Stimulated activated CD8-positive, alpha-beta memory T cell treated with anti-CD3 and anti-CD28 coated beads, Interleukin-2, amount 100 ng/mL, for 48 hours (primary cell): ENCODE measurements around the gene RAB35.

ENCODE experiments used
- DNase-seq, 2 donors: peaks; one replicate each; pipeline ENCODE4 v3.0.0-alpha.2; 2020; ENCODE audit warnings: low read depth in 2 of 2

The RAB35 gene

DNA sequence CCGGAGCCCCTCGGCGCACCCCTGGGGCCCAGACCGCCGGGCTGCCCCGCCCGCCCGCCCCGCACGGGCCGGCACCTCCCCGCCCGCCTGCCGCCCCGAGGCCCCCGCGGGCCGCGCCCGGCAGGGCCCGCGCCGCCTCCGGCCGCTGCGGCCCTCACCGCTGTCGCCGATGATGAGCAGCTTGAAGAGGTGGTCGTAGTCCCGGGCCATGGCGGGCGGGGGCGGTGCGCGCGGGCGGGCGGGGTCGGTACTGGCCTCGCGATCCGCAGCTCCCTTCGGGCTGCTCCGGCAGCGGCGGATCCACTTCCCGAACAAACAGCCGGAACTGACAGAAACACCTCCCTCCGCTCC, at the start of gene RAB35:
RAB35 (minus strand) TSS at position 313 of the 351 bp plus-strand sequence; CDS start at position 210, 103 bp downstream.
- DNase-seq = no peak

DNA sequence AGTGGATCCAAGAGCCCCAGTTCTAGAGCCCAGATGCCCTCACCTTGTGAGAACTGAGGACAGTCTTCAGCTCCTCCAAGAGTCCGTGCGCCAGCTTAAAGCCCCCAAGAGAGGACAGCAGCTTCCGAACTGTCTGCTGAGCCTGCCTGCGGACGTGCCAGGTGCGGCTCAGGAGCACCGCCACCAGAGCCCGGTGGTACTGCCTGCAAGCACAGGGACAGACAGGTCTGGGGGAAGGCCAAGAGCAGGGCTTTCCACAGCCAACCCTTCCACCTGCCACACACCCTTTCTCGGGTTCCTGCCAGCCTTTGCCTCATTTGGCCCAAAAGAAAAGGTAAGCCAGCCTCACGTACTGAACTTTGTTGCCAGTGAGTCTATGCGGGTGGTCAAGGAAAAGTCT, 47.7 kb upstream of the RAB35 start:
- DNase-seq = no peak

DNA sequence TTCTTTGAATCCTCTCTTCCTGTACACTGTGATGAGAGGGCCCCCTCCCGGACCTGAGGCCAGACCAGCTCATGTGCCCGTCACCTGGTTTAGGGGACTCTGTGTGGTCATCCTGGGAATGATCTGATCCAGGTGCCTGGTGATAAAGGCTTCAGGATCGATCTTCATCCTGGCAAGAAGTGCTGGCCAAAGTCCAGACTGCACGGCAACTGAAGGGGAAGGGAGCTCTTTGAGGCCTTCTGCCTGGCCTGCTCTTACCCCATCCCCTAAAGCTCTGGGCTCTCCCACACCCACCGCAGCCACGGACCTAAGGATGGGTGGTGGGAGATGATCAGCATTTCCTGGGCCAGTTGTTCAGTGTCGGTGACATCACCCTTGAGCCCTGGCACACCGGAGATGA, 46.2 kb upstream of the RAB35 start:
- DNase-seq = no peak

DNA sequence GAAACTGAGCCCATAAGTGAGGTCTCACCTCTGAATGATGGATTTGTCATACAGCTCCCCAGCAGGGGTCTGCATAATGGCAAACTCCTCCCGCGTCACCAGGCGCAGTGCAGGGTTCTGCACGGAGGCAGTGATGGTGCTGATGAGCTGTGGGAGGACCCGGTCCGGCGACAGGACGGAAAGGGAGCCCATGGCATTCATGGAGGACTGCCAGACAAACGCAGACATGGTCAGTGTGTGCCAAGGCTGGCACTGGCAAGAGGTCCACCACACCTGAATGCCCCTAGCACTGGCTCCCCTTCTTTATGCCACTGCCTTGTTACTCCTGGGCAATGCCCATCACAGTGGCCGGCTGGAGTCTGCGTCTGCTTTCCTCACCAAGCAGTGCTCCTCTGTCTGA, 45.3 kb upstream of the RAB35 start:
- no peak for DNase-seq

GRCh38 chr12:120159509-120160237, 43.1 kb upstream of the RAB35 start:
- DNase-seq = no peak

DNA sequence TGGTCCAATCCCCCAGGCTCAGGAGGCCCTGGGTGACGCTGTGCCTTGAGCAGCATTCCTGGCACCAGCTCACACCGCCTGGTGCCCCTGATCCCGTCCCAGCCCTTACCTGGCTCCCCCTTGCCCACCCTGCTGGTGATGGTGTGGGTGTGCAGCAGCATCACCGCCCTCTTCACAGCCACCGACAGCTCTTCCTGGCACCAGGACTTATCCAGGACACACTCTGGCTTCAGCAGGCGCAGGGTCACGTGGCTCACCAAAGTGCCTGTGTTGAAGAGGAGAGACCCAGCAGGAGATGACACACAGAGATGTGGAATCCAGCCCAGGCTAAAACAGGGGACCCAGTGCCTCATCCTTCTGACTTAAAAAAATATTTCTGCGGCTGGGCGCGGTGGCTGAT, 41.8 kb upstream of the RAB35 start:
- no peak for DNase-seq

GRCh38 chr12:120157678-120158077, 41.1 kb upstream of the RAB35 start:
- no peak for DNase-seq

- DNase-seq = no peak
These were observed 40.0 kb upstream of the RAB35 start for GRCh38 chr12:120156315-120157259.

DNA sequence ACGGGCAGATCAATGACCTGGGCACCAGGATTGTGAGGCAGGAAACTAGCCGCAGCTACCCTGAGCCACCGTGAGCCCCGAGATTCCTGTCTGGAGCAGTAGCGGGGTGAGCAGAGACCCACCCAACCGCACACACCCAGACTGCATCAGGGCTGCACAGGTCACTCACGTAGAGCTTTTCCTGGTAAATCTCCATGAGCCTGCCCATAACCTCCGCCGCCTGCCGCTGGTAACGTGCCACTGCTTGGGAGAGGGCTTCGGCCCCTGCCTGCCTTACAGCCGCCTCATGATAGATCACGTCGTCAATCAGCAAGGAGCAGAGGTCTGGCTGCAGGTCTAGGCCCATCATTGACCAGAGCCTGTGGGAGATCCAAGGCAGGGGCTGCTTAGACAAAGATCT, 38.5 kb upstream of the RAB35 start:
- no peak for DNase-seq

DNA sequence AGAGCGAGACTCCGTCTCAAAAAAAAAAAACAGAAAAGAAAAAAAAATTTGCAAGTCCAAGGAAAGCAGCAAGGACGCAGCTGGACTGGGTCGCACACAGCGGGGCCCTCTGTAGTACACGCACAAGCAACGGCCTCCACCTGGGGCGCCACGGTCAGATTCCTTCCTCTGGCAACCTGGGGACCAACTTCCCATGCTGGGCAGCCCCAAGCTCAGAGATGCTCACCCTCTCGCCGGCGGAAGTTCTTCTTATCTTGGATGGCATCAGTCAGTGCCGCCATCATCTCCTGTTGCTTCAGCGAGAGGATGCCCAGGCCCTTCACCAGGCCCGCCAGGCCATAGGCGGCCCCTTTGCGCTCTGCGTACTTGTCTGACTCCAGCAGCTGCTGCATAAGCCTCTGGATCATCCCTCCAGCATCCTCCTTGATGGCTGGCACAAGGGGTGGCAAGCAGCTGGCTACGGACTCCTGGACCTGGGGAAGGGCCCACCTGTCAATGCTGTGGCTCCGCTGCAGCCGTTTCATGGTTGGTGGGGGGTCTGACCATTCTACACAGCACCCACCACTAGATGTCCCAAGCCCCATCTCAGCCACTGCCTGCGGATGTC, 34.5 kb upstream of the RAB35 start:
- DNase-seq = no peak

DNA sequence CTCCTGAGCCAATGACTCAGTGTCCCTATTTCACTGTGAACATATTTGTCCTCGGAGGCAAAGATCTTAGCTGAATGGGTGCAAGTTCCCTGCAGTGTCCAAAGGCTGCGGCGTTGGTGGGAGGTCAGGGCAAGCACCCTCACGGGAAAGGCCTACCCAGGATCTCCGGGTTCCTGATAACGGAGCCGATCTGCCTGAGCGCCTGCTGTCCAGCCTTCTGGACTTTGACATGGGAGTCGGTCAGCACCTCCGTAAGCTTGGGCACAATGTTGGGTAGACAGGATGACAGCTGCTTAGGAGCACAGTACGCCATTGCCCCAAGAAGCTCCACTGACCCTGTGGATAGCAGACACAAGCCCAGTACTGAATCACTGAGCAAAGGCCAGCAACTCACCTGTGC, 31.5 kb upstream of the RAB35 start:
- DNase-seq = no peak

GRCh38 chr12:120145164-120145563, 28.6 kb upstream of the RAB35 start:
- no peak for DNase-seq

GRCh38 chr12:120144215-120144614, 27.7 kb upstream of the RAB35 start:
- DNase-seq = no peak

- DNase-seq = no peak
These were observed 25.8 kb upstream of the RAB35 start for GRCh38 chr12:120142231-120142877.

GRCh38 chr12:120141336-120141735, 24.8 kb upstream of the RAB35 start:
- DNase-seq = no peak

GRCh38 chr12:120140603-120141002, 24.1 kb upstream of the RAB35 start:
- no peak for DNase-seq

DNA sequence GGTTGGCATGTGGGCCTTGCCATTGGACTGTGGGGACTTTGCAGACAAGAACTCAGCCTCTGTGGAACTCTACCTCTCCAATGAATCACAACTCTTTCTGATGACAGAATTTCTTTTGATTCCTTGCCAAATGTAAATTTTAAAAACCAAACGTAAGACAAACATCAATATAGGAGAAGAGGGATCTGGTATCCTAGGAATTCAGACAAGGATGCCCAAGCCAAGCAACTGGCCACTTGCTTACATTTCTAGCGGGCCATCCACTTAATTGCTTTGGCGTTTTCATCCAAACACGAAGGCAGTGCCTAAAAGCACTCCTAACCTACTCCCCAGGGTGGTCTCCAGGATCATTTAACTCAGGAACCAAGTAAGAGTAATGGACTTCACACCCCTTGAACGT, 23.4 kb upstream of the RAB35 start:
- no peak for DNase-seq

GRCh38 chr12:120138366-120138765, 21.8 kb upstream of the RAB35 start:
- no peak for DNase-seq

DNA sequence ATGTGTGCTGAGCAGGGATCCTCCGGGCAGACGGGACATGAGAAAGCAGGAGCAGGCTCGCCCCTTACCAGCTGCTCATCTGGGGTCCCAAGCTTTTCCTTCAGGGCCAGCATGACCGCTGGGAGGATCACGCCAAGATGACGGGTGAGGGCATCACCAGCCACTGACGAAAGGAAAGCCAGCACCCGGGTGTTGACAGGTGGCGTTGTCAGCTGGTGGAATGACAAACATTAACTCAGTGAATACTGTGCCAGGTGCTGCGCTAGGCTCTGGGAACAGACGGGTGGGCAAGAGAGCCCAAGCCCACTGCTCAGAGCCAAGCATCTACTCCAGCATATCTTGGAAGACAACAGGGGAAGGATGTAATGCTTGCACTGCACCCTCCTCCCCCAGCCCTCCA, 21.3 kb upstream of the RAB35 start:
- DNase-seq = no peak

DNA sequence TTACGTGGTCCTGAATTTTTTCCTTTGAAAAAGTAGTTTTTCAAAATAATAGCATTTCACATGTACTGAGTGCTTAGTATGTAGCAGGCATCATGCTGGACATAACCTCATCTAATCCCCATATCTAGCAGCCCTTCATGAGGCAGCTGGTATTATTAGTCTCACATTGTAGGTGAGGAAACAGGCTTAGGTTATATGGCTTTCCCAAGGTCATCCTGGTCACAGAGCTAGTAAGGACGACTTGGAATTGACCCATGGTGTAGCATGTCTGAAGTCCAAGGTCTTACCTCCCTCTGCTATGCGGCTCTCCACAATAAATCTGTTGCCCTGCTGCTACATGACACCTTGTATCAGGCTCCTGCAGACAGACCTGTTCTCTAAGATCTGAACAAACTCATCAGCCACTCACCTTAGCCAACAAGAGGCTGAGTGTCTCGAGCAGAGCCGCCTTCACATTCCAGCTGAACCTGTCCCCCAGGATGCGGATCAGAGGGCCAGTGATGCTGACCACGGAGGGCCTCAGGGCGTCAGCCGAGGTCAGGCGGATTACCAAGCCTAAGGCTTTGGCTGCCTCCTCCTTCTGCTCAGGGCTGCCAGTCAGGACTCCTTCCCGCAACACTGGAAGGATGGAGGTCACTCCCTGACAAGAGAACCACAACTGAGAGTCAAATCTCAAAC, 19.7 kb upstream of the RAB35 start:
- no peak for DNase-seq

- DNase-seq = no peak
These were observed 17.9 kb upstream of the RAB35 start for GRCh38 chr12:120134307-120134980.
